ENCODE data around the gene L3MBTL4.

The L3MBTL4 gene

DNA sequence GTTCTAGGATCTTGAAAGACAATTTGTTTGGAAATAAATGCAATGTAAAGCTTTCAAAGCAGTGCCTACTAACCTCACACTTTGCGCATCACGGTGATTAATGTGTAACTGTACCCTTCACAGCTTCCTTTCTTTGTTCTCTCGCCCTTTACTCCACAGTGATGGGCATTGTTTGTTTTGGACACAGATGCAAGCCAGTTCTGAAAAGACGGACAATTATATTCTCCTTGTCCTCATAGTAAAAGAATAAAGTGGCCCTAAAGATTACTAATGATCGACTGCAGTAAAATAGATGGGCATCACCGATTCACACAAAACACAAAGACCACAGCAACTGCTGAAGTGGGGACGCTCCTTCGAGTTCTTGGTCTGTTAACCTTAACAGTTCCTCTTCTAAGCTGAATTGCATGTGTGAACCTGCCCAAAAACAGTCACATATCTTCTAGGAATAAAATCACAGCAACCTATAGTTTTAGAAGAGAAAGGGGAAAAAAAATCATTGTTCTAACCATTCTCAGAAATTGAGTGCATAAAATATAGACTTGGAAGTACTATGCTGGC, 7.7 kb downstream of the L3MBTL4 start:
- no peak overlapping the region for H3K27ac ChIP-seq (ENCODE audit: low read depth, low read length)
- no peak overlapping the region for H3K9ac ChIP-seq (ENCODE audit: low read depth in 1 of 2, low read length in 2 of 2)
- H3K4me1 ChIP-seq (ENCODE audit: control insufficient read depth in 1 of 2, insufficient read depth in 2 of 2, low read length in 2 of 2) = peaks cover 5% of the 10 kb centered on the region in 2 donors
- H3K4me3 ChIP-seq (ENCODE audit: low read depth in 1 of 2, low read length in 2 of 2) = no peak overlapping the region
- H3K36me3 ChIP-seq (ENCODE audit: control insufficient read depth in 1 of 2, insufficient read depth in 2 of 2, low read length in 2 of 2) = no peaks in the 10 kb centered on the region
- H3K9me3 ChIP-seq (ENCODE audit: control insufficient read depth in 1 of 2, low read length in 2 of 2) = no peaks in the 10 kb centered on the region
- H3K27me3 ChIP-seq (ENCODE audit: control insufficient read depth in 1 of 2, insufficient read depth in 2 of 2, low read length in 2 of 2) = no peaks in the 10 kb centered on the region

DNA sequence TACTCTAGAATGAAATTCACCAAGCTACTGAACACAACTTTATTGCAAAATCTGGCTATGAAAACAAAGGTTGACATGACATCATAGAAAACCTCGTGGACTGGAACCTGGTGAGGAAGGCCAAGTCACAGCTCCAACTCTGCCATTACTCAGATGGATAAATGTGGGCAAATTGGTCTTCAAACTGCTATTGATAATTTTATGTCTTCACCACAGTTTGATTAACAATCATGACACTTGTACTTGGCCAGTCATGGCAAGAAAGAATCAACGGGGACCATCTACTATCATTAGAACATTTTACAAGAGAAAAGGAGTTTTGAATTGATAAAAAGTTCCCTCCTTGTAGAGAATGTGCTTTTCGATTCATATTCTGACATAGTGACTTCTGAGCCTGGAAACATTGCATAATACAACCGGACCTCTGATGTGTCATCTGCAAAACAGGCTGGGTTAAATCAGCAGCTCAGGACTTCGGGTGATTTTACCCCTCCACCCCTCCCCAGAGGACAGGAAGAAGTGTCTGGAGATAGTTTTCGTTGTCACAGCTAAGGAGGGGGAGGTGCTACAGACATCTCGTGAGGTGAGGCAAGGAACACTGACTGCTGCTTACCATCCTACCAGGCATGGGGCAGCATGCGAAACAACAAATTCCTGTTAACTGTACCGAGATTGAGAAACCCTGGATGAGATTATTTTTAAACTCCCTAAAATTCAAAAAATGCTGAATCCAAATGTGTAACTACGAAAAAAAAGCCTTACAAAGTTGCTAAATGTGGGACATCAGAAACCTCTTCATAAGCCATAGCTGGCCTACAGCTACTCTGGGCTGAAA, 8.4 kb downstream of the L3MBTL4 start:
- no peaks in the 10 kb centered on the region for H3K27me3 ChIP-seq (ENCODE audit: control insufficient read depth in 1 of 2, insufficient read depth in 2 of 2, low read length in 2 of 2)
- H3K36me3 ChIP-seq (ENCODE audit: control insufficient read depth in 1 of 2, insufficient read depth in 2 of 2, low read length in 2 of 2) = no peaks in the 10 kb centered on the region
- no peaks in the 10 kb centered on the region for H3K9me3 ChIP-seq (ENCODE audit: control insufficient read depth in 1 of 2, low read length in 2 of 2)
- peaks cover 5% of the 10 kb centered on the region in 2 donors for H3K4me1 ChIP-seq (ENCODE audit: control insufficient read depth in 1 of 2, insufficient read depth in 2 of 2, low read length in 2 of 2)
- H3K4me3 ChIP-seq (ENCODE audit: low read depth in 1 of 2, low read length in 2 of 2) = no peak overlapping the region
- no peak overlapping the region for H3K27ac ChIP-seq (ENCODE audit: low read depth, low read length)
- no peak overlapping the region for H3K9ac ChIP-seq (ENCODE audit: low read depth in 1 of 2, low read length in 2 of 2)

DNA sequence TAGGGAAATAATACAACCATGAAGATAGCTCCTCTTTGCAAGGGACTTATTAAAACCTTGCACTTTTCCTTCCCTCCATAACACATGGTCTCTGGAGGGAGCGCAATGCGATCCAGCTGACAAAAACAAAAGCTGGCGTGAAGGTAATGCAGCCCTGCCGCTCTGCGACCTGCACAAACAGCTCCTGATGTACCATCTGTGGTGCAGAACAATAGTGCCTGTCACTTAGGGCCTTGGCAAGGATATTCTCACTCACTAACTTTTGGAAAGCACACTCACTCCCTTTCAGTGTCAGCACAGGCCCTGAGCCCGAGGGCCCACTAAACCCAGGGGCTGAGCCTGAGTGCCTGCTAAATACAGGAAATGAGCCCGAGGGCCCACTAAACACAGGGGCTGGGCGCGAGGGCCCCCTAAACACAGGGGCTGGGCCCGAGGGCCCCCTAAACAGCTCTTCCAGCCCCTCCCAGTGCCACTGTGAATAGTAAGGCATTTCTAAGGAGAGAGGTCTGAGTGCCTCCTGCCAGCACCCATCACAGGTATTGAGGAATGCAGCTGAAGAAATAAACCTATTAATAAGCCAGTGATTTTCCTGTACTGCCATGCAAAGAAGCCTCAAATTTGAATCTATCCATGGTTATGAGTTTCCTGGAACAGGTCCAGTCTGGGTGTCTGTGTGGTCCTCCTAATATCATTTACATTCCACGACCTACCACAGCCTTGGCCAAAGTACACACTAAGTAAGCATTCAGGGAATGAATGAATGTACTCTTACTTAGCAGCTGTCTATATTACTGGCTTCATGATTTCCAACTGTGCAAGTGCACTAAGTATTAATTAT, 9.3 kb downstream of the L3MBTL4 start:
- no peak overlapping the region for H3K9ac ChIP-seq (ENCODE audit: low read depth in 1 of 2, low read length in 2 of 2)
- no peaks in the 10 kb centered on the region for H3K36me3 ChIP-seq (ENCODE audit: control insufficient read depth in 1 of 2, insufficient read depth in 2 of 2, low read length in 2 of 2)
- no peaks in the 10 kb centered on the region for H3K9me3 ChIP-seq (ENCODE audit: control insufficient read depth in 1 of 2, low read length in 2 of 2)
- no peak overlapping the region for H3K4me3 ChIP-seq (ENCODE audit: low read depth in 1 of 2, low read length in 2 of 2)
- peaks cover 5% of the 10 kb centered on the region in 2 donors for H3K4me1 ChIP-seq (ENCODE audit: control insufficient read depth in 1 of 2, insufficient read depth in 2 of 2, low read length in 2 of 2)
- no peaks in the 10 kb centered on the region for H3K27me3 ChIP-seq (ENCODE audit: control insufficient read depth in 1 of 2, insufficient read depth in 2 of 2, low read length in 2 of 2)
- no peak overlapping the region for H3K27ac ChIP-seq (ENCODE audit: low read depth, low read length)

DNA sequence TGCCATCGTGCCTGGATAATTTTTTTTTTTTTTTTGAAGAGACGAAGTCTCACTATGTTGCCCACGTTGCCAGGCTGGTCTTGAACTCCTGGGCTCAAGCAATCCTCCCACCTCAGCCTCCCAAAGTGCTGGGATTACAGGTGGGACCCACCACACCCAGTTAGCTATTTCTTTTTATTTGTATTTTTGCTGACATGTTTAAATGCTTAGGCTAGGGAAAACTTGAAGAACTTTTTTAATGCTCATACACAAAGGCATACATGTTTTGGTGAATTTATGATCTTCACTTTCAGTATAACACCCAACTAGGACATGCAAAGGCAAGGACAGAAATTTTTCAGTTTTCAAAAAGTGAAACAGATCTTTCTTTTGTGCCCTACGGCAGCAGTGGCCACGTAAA, 9.9 kb downstream of the L3MBTL4 start:
- Histone ChIP-seq H3K27me3 (ENCODE audit: control insufficient read depth in 1 of 2, insufficient read depth in 2 of 2, low read length in 2 of 2) (no peaks in the 10 kb centered on the region), H3K27ac (ENCODE audit: low read depth, low read length) (no peak overlapping the region), H3K9me3 (ENCODE audit: control insufficient read depth in 1 of 2, low read length in 2 of 2) (no peaks in the 10 kb centered on the region), H3K4me1 (ENCODE audit: control insufficient read depth in 1 of 2, insufficient read depth in 2 of 2, low read length in 2 of 2) (peaks cover 5% of the 10 kb centered on the region in 2 donors), H3K9ac (ENCODE audit: low read depth in 1 of 2, low read length in 2 of 2) (no peak overlapping the region), H3K4me3 (ENCODE audit: low read depth in 1 of 2, low read length in 2 of 2) (no peak overlapping the region), H3K36me3 (ENCODE audit: control insufficient read depth in 1 of 2, insufficient read depth in 2 of 2, low read length in 2 of 2) (no peaks in the 10 kb centered on the region)

DNA sequence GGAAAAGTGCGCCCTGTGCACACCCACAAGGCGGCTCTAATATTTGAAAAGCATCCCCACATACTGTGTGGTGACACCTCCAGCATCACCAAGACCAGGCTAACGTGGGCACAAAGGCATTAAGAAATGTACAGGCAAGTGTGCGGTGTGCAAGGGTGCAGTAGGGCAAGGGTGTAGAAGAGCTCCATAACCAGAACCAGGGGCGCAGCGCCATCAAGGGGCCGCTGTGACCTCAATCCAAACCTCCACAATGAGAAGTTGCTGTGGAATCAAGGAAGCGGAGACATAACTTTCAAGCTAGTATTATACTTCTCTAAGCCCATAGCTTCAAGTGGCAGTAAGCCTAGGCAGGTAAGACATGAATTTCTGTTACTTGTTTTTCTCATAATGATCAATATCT, 13.0 kb downstream of the L3MBTL4 start:
- no peaks in the 10 kb centered on the region for H3K9me3 ChIP-seq (ENCODE audit: control insufficient read depth in 1 of 2, low read length in 2 of 2)
- peaks cover 5% of the 10 kb centered on the region in 2 donors for H3K4me1 ChIP-seq (ENCODE audit: control insufficient read depth in 1 of 2, insufficient read depth in 2 of 2, low read length in 2 of 2)
- H3K27me3 ChIP-seq (ENCODE audit: control insufficient read depth in 1 of 2, insufficient read depth in 2 of 2, low read length in 2 of 2) = no peaks in the 10 kb centered on the region
- no peak overlapping the region for H3K4me3 ChIP-seq (ENCODE audit: low read depth in 1 of 2, low read length in 2 of 2)
- H3K27ac ChIP-seq (ENCODE audit: low read depth, low read length) = no peak overlapping the region
- no peak overlapping the region for H3K9ac ChIP-seq (ENCODE audit: low read depth in 1 of 2, low read length in 2 of 2)
- no peaks in the 10 kb centered on the region for H3K36me3 ChIP-seq (ENCODE audit: control insufficient read depth in 1 of 2, insufficient read depth in 2 of 2, low read length in 2 of 2)

DNA sequence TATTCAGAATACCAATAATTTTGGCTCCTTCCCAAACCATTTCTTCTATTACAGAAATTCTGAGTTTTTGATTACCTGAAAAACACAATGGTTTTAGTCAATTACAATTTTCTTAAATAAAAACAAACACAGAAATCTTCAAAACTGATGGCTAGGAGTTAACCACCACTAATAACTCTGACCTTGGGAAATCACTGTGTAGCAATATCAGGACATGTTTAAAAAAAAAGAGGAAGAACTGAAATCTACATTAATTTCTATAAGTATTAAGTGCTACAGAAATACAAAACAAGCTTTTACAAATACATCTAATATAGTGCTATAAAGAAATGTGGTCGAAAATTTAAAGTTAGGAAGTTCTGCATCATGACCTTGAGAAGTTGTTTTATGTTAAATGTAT, 14.9 kb downstream of the L3MBTL4 start:
- H3K9ac ChIP-seq (ENCODE audit: low read depth in 1 of 2, low read length in 2 of 2) = no peak overlapping the region
- H3K27me3 ChIP-seq (ENCODE audit: control insufficient read depth in 1 of 2, insufficient read depth in 2 of 2, low read length in 2 of 2) = no peaks in the 10 kb centered on the region
- no peak overlapping the region for H3K27ac ChIP-seq (ENCODE audit: low read depth, low read length)
- no peaks in the 10 kb centered on the region for H3K36me3 ChIP-seq (ENCODE audit: control insufficient read depth in 1 of 2, insufficient read depth in 2 of 2, low read length in 2 of 2)
- H3K4me3 ChIP-seq (ENCODE audit: low read depth in 1 of 2, low read length in 2 of 2) = no peak overlapping the region
- H3K4me1 ChIP-seq (ENCODE audit: control insufficient read depth in 1 of 2, insufficient read depth in 2 of 2, low read length in 2 of 2) = no peaks in the 10 kb centered on the region
- no peaks in the 10 kb centered on the region for H3K9me3 ChIP-seq (ENCODE audit: control insufficient read depth in 1 of 2, low read length in 2 of 2)

DNA sequence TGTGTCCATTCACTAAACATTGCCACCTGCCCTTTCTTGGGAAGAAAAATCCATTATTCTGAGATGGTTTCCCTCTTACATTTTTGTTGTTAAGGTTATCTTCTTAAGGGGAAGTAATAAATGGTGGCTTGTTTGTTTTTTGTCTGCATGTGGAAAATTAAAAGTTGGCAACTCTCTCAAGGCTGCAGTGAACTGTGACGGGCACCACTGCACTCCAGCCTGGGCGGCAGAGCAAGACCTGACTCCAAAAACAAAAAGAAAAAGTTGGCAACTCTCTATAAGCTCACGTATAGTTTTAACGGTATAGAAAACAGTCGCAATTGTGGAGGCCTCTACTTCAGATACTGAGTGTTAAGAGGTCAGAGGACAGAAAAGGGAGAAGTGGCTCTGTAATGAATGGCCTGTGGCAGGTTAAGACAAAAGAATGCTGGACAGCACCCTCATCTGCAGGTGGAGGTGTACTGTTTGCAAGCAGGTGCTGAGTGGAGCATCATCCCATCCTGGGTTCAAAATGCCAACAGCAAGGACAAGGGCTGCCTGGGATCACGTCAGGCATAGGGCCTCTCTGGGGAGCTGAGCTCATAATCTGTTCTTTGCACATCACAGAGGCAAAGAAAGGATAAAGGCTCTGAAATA, 16.7 kb downstream of the L3MBTL4 start:
- Histone ChIP-seq H3K9ac (ENCODE audit: low read depth in 1 of 2, low read length in 2 of 2) (no peak overlapping the region), H3K27ac (ENCODE audit: low read depth, low read length) (no peak overlapping the region), H3K36me3 (ENCODE audit: control insufficient read depth in 1 of 2, insufficient read depth in 2 of 2, low read length in 2 of 2) (no peaks in the 10 kb centered on the region), H3K27me3 (ENCODE audit: control insufficient read depth in 1 of 2, insufficient read depth in 2 of 2, low read length in 2 of 2) (no peaks in the 10 kb centered on the region), H3K4me3 (ENCODE audit: low read depth in 1 of 2, low read length in 2 of 2) (no peak overlapping the region), H3K4me1 (ENCODE audit: control insufficient read depth in 1 of 2, insufficient read depth in 2 of 2, low read length in 2 of 2) (no peaks in the 10 kb centered on the region), H3K9me3 (ENCODE audit: control insufficient read depth in 1 of 2, low read length in 2 of 2) (no peaks in the 10 kb centered on the region)

DNA sequence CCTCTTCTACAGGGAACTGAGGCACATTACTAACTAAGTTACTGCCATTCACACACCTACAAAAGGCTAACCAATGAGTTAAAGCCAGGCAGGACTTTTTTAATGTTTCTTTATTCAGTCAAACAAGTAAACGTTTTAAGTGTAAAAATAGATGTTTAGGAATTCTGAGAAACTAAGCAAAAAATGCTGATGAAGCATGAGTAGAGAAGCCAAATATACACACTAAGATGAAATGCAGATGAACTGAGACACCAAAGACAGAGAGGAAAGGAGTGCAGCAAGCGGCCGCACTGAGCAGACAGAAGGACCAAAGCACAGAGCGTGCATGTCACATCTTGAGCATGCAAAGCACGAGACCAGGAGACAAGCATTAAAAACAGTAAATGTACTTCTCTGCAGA, 17.9 kb downstream of the L3MBTL4 start:
- H3K4me1 ChIP-seq (ENCODE audit: control insufficient read depth in 1 of 2, insufficient read depth in 2 of 2, low read length in 2 of 2) = no peaks in the 10 kb centered on the region
- H3K27ac ChIP-seq (ENCODE audit: low read depth, low read length) = no peak overlapping the region
- no peaks in the 10 kb centered on the region for H3K27me3 ChIP-seq (ENCODE audit: control insufficient read depth in 1 of 2, insufficient read depth in 2 of 2, low read length in 2 of 2)
- no peaks in the 10 kb centered on the region for H3K36me3 ChIP-seq (ENCODE audit: control insufficient read depth in 1 of 2, insufficient read depth in 2 of 2, low read length in 2 of 2)
- H3K9me3 ChIP-seq (ENCODE audit: control insufficient read depth in 1 of 2, low read length in 2 of 2) = peaks cover 0 to 2% of the 10 kb centered on the region in 2 donors
- H3K4me3 ChIP-seq (ENCODE audit: low read depth in 1 of 2, low read length in 2 of 2) = no peak overlapping the region
- H3K9ac ChIP-seq (ENCODE audit: low read depth in 1 of 2, low read length in 2 of 2) = no peak overlapping the region

DNA sequence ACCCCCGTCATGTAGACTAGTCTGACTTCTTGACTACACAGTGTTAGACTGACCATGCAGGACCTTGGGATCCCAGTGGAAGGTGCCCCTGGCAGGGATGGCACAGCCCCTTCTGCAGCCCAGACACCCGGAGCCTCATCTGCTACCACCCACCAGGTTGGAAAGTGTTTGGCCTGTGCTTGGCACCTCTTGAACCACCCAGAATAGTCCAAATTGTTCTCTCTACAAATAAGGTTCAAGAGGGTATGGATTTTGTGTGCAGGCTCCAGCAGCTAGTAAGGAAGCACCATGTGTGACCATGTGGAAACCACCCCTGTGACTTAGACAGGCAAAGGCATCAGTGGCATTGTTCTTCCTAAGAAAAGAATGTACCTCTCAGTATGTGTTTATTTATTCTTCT, 18.4 kb downstream of the L3MBTL4 start:
- Histone ChIP-seq H3K36me3 (ENCODE audit: control insufficient read depth in 1 of 2, insufficient read depth in 2 of 2, low read length in 2 of 2) (no peaks in the 10 kb centered on the region), H3K27me3 (ENCODE audit: control insufficient read depth in 1 of 2, insufficient read depth in 2 of 2, low read length in 2 of 2) (no peaks in the 10 kb centered on the region), H3K27ac (ENCODE audit: low read depth, low read length) (no peak overlapping the region)

DNA sequence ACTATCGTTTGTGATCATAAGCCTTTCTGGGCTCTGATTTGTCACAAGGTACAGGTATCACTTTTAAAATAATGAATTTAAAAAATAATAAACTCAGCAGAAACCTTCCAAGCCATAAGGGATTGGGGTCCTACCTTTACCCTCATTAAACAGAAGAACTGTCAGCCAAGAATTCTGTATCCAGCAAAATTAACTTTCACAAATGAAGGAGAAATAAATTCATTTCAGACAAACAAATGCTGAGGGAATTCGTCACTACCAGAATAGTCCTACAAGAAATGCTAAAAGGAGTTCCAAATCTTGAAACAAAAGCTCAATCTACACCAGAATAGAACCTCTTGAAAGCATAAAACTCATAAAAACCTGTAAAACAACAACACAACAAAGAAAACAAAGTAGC, 25.7 kb downstream of the L3MBTL4 start:
- H3K27ac ChIP-seq (ENCODE audit: low read depth, low read length) = no peak overlapping the region
- no peak overlapping the region for H3K9ac ChIP-seq (ENCODE audit: low read depth in 1 of 2, low read length in 2 of 2)
- no peak overlapping the region for H3K4me3 ChIP-seq (ENCODE audit: low read depth in 1 of 2, low read length in 2 of 2)
- no peaks in the 10 kb centered on the region for H3K36me3 ChIP-seq (ENCODE audit: control insufficient read depth in 1 of 2, insufficient read depth in 2 of 2, low read length in 2 of 2)
- peaks cover 9 to 11% of the 10 kb centered on the region in 2 donors for H3K9me3 ChIP-seq (ENCODE audit: control insufficient read depth in 1 of 2, low read length in 2 of 2)
- no peaks in the 10 kb centered on the region for H3K4me1 ChIP-seq (ENCODE audit: control insufficient read depth in 1 of 2, insufficient read depth in 2 of 2, low read length in 2 of 2)
- no peaks in the 10 kb centered on the region for H3K27me3 ChIP-seq (ENCODE audit: control insufficient read depth in 1 of 2, insufficient read depth in 2 of 2, low read length in 2 of 2)

More for the DNA sequence above, 18.4 kb downstream of the L3MBTL4 start:
- Histone ChIP-seq H3K9ac (ENCODE audit: low read depth in 1 of 2, low read length in 2 of 2) (no peak overlapping the region), H3K9me3 (ENCODE audit: control insufficient read depth in 1 of 2, low read length in 2 of 2) (peaks cover under 1 to 2% of the 10 kb centered on the region in 2 donors), H3K4me1 (ENCODE audit: control insufficient read depth in 1 of 2, insufficient read depth in 2 of 2, low read length in 2 of 2) (no peaks in the 10 kb centered on the region), H3K4me3 (ENCODE audit: low read depth in 1 of 2, low read length in 2 of 2) (no peak overlapping the region)

All from duodenal mucosa (tissue), 2 donors.